Astrocyte (in vitro differentiated cells and primary cell): ENCODE results near the gene CAPN3. TPM values are rescaled to one million over a fixed set of nuclear protein-coding genes. Genes with fewer than 3 reads are reported as not detected.

Experiments
- DNase-seq: peaks from one replicate; pipeline ENCODE4 v3.0.0-alpha.2; 2010; ENCODE audit warnings: low read depth
- FAIRE-seq: peaks from 2 replicates; lab custom pipeline; 2011; peaks lifted over from hg19 to GRCh38; lab: Jason Lieb, UNC
- H2AFZ ChIP-seq: 2 replicates; pipeline ENCODE4 v1.6.0; 2012; ENCODE audit warnings: low read depth, low read length, inconsistent platforms
- H3K27ac ChIP-seq: 2 replicates; pipeline ENCODE4 v1.5.1; 2011; ENCODE audit warnings: low read depth, low read length, inconsistent platforms
- H3K27me3 ChIP-seq: 2 replicates; pipeline ENCODE4 v1.6.0; 2011; ENCODE audit warnings: low read length, inconsistent platforms; ENCODE audit not compliant: insufficient read depth
- H3K36me3 ChIP-seq: 2 replicates; pipeline ENCODE4 v1.5.1; 2011; ENCODE audit warnings: low read length, inconsistent platforms; ENCODE audit not compliant: insufficient read depth
- H3K4me1 ChIP-seq: 2 replicates; pipeline ENCODE4 v1.5.1; 2011; ENCODE audit warnings: low read length, inconsistent platforms; ENCODE audit not compliant: insufficient read depth
- H3K4me2 ChIP-seq: 2 replicates; pipeline ENCODE4 v1.6.0; 2012; ENCODE audit warnings: low read length, inconsistent platforms
- H3K4me3 ChIP-seq: 2 replicates; pipeline ENCODE4 v1.5.1; 2011; ENCODE audit warnings: low read depth, mild to moderate bottlenecking, low read length, inconsistent platforms; ENCODE audit not compliant: insufficient read depth
- H3K79me2 ChIP-seq: 2 replicates; pipeline ENCODE4 v1.6.0; 2012; ENCODE audit warnings: mild to moderate bottlenecking, low read length, inconsistent platforms; ENCODE audit not compliant: insufficient read depth
- H3K9ac ChIP-seq: 2 replicates; pipeline ENCODE4 v1.6.0; 2012; ENCODE audit warnings: mild to moderate bottlenecking, low read length, inconsistent platforms
- H3K9me3 ChIP-seq: 2 replicates; pipeline ENCODE4 v1.5.1; 2012; ENCODE audit warnings: low read depth, mild to moderate bottlenecking, low read length, inconsistent platforms; ENCODE audit not compliant: insufficient read depth
- H4K20me1 ChIP-seq: 2 replicates; pipeline ENCODE4 v1.6.0; 2012; ENCODE audit warnings: low read length, inconsistent platforms; ENCODE audit not compliant: insufficient read depth
- H3K27ac Mint-ChIP-seq: one replicate; pipeline ENCODE4 v1.8.0; 2021; ENCODE audit warnings: mild to moderate bottlenecking, mixed read lengths; ENCODE audit not compliant: unreplicated experiment
- H3K27me3 Mint-ChIP-seq: one replicate; pipeline ENCODE4 v1.8.0; 2021; ENCODE audit warnings: low read depth, mixed read lengths; ENCODE audit not compliant: unreplicated experiment
- H3K36me3 Mint-ChIP-seq: one replicate; pipeline ENCODE4 v1.8.0; 2021; ENCODE audit warnings: low read depth, mixed read lengths; ENCODE audit not compliant: unreplicated experiment
- H3K4me1 Mint-ChIP-seq: one replicate; pipeline ENCODE4 v1.8.0; 2021; ENCODE audit warnings: low read depth, mixed read lengths; ENCODE audit not compliant: unreplicated experiment
- H3K4me3 Mint-ChIP-seq: one replicate; pipeline ENCODE4 v1.8.0; 2021; ENCODE audit warnings: mild to moderate bottlenecking, moderate library complexity, mixed read lengths; ENCODE audit not compliant: unreplicated experiment
- H3K9me3 Mint-ChIP-seq: one replicate; pipeline ENCODE4 v1.8.0; 2021; ENCODE audit warnings: mild to moderate bottlenecking, mixed read lengths; ENCODE audit not compliant: unreplicated experiment
- EZH2 ChIP-seq: IDR thresholded peaks from 2 replicates; pipeline ENCODE4 v1.6.1; 2012; ENCODE audit warnings: mild to moderate bottlenecking, low read length, inconsistent platforms; ENCODE audit not compliant: insufficient read depth
- total RNA-seq: library from RNA; stranded (reverse); gene quantifications from 2 replicates; pipeline ENCODE4 v1.2.1, GENCODE V29; 2021
- TF ChIP-seq, protein P1 (sequence below): IDR thresholded peaks from 2 replicates; pipeline ENCODE4 v1.5.1; 2011; ENCODE audit warnings: low read depth, mild to moderate bottlenecking, inconsistent platforms, low read length, moderate library complexity; ENCODE audit not compliant: insufficient read depth

CAPN3 gene
- total RNA-seq, 1 donor from 2014 or later, result 0.57 TPM

DNA sequence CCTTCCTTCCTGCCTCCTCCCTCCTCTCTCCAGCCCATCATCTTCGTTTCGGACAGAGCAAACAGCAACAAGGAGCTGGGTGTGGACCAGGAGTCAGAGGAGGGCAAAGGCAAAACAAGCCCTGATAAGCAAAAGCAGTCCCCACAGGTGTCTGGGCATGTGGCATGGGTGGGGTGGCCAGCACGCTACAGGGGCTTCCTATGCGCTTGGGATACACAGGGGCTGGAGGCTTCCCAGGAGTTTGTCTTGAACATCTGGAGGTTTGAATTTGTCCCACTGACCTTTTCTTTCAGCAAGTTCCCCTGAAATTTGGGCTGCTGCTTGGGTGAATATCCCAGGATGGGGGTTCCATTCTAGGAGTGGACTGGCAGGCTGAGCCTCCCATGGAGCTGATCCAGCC is 48.9 kb downstream of the CAPN3 start:
- Mint-ChIP-seq H3K4me1 (no peaks in the 10 kb centered on the region), H3K27ac (no peak overlapping the region), H3K9me3 (no peaks in the 10 kb centered on the region), H3K27me3 (no peaks in the 10 kb centered on the region), H3K36me3 (peaks cover 26% of the 10 kb centered on the region), H3K4me3 (no peak overlapping the region)
- no peak for DNase-seq
- Histone ChIP-seq H2AFZ (no peak overlapping the region), H3K36me3 (peaks cover 3% of the 10 kb centered on the region), H3K4me1 (no peaks in the 10 kb centered on the region), H3K4me3 (no peak overlapping the region), H4K20me1 (no peaks in the 10 kb centered on the region), H3K27ac (no peak overlapping the region), H3K79me2 (no peaks in the 10 kb centered on the region), H3K27me3 (no peaks in the 10 kb centered on the region), H3K9me3 (no peaks in the 10 kb centered on the region), H3K9ac (no peak overlapping the region), H3K4me2 (no peak overlapping the region)
- no peak for TF ChIP-seq EZH2
- TF ChIP-seq, protein P1, sequence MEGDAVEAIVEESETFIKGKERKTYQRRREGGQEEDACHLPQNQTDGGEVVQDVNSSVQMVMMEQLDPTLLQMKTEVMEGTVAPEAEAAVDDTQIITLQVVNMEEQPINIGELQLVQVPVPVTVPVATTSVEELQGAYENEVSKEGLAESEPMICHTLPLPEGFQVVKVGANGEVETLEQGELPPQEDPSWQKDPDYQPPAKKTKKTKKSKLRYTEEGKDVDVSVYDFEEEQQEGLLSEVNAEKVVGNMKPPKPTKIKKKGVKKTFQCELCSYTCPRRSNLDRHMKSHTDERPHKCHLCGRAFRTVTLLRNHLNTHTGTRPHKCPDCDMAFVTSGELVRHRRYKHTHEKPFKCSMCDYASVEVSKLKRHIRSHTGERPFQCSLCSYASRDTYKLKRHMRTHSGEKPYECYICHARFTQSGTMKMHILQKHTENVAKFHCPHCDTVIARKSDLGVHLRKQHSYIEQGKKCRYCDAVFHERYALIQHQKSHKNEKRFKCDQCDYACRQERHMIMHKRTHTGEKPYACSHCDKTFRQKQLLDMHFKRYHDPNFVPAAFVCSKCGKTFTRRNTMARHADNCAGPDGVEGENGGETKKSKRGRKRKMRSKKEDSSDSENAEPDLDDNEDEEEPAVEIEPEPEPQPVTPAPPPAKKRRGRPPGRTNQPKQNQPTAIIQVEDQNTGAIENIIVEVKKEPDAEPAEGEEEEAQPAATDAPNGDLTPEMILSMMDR, result no peak
- FAIRE-seq, result no peak

DNA sequence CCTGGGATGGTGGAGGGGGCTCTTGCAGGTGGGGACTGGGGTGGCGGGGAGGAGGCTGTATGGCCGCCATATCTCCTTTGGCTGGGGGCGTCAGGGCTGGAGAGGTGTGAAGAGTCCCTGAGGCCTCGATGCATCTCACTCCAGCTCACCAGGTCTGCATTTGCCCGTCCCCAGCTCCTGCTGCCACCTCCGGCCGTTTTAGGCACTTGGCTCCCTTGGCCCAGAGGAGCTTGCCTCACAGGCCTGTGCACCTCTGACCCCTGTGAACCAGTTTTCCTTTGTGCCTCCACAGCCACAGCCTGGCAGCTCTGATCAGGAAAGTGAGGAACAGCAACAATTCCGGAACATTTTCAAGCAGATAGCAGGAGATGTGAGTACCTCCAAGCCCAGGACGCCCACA is 49.7 kb downstream of the CAPN3 start:
- Mint-ChIP-seq H3K36me3 (peaks cover 26% of the 10 kb centered on the region), H3K27ac (no peak overlapping the region), H3K27me3 (no peaks in the 10 kb centered on the region), H3K9me3 (no peaks in the 10 kb centered on the region), H3K4me1 (no peaks in the 10 kb centered on the region), H3K4me3 (no peak overlapping the region)
- Histone ChIP-seq H3K9me3 (no peaks in the 10 kb centered on the region), H3K9ac (no peak overlapping the region), H3K27ac (no peak overlapping the region), H3K4me2 (no peak overlapping the region), H3K27me3 (no peaks in the 10 kb centered on the region), H3K36me3 (peaks cover 3% of the 10 kb centered on the region), H4K20me1 (no peaks in the 10 kb centered on the region), H2AFZ (no peak overlapping the region), H3K4me3 (no peak overlapping the region), H3K79me2 (no peaks in the 10 kb centered on the region), H3K4me1 (peaks cover 2% of the 10 kb centered on the region)
- no peak for DNase-seq
- TF ChIP-seq EZH2, result no peak
- TF ChIP-seq, protein P1, result no peak
- no peak for FAIRE-seq

DNA sequence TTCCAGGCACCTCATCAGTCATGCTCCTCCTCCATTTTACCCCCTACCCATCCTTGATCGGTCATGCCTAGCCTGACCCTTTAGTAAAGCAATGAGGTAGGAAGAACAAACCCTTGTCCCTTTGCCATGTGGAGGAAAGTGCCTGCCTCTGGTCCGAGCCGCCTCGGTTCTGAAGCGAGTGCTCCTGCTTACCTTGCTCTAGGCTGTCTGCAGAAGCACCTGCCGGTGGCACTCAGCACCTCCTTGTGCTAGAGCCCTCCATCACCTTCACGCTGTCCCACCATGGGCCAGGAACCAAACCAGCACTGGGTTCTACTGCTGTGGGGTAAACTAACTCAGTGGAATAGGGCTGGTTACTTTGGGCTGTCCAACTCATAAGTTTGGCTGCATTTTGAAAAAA is 52.6 kb downstream of the CAPN3 start:
- Mint-ChIP-seq H3K4me1 (peaks cover 1% of the 10 kb centered on the region), H3K27ac (no peak overlapping the region), H3K27me3 (no peaks in the 10 kb centered on the region), H3K9me3 (no peaks in the 10 kb centered on the region), H3K36me3 (peaks cover 35% of the 10 kb centered on the region), H3K4me3 (no peak overlapping the region)
- TF ChIP-seq, protein P1, result no peak
- no peak for TF ChIP-seq EZH2
- H3K4me2 ChIP-seq, result no peak overlapping the region
- no peaks in the 10 kb centered on the region for H3K27me3 ChIP-seq
- H3K79me2 ChIP-seq, result no peaks in the 10 kb centered on the region
- DNase-seq (no peak), FAIRE-seq (no peak)
- no peaks in the 10 kb centered on the region for H4K20me1 ChIP-seq
- no peak overlapping the region for H3K27ac ChIP-seq
- no peak overlapping the region for H3K4me3 ChIP-seq
- peaks cover 17% of the 10 kb centered on the region for H3K36me3 ChIP-seq
- no peak overlapping the region for H3K9ac ChIP-seq
- no peak overlapping the region for H2AFZ ChIP-seq
- H3K9me3 ChIP-seq, result peaks cover 3% of the 10 kb centered on the region
- peaks cover 7% of the 10 kb centered on the region for H3K4me1 ChIP-seq
